IMR-90 (cell line): ENCODE measurements around the gene SPPL3. TPM values are rescaled to one million over a fixed set of nuclear protein-coding genes. Genes with fewer than 3 reads are reported as not detected.
A peak's percentile ranks its signal among the peaks of the same experiment; 100 is the strongest.

Source experiments
- ATAC-seq: fragments of 200-7000 bp; cut with Tn5 transposase; 2 replicates; pipeline ENCODE4 v1.9.1; 2020; ENCODE audit warnings: low read depth, mild to moderate bottlenecking, moderate library complexity
- BruUV-seq: library from RNA; stranded (reverse); fragments of 400-500 nt; replicated peaks from 2 replicates; lab custom pipeline; 2021; lab: Mats Ljungman, UMichigan
- CTCF ChIA-PET: fragments of 300-600 bp; formaldehyde crosslinking; extraction: SDS; loops from one replicate; lab custom pipeline; 2021; ENCODE audit warnings: antibody characterized with exemption; lab: Yijun Ruan, JAX
- POLR2A ChIA-PET: fragments of 300-600 bp; sonication (Branson Sonifier 250); formaldehyde crosslinking; loops from one replicate; lab custom pipeline; 2022; ENCODE audit warnings: antibody characterized with exemption; ENCODE audit not compliant: unreplicated experiment; lab: Charles Lee
- DNase-seq: peaks from one replicate; pipeline ENCODE4 v3.0.0; 2013
- H2AFZ ChIP-seq: replicated peaks from 2 replicates; pipeline ENCODE3; 2013; ENCODE audit warnings: low read length, mild to moderate bottlenecking; ENCODE audit not compliant: poor library complexity
- H2AK5ac ChIP-seq: 2 replicates; pipeline ENCODE4 v1.6.1; 2013; ENCODE audit warnings: low read depth, low read length, inconsistent platforms
- H2AK9ac ChIP-seq: replicated peaks from 2 replicates; pipeline ENCODE3; 2013; ENCODE audit warnings: mild to moderate bottlenecking, low read depth, low read length, moderate library complexity; ENCODE audit not compliant: poor library complexity
- H2BK120ac ChIP-seq: 2 replicates; pipeline ENCODE4 v1.6.1; 2013; ENCODE audit warnings: low read depth, low read length, inconsistent platforms
- H2BK15ac ChIP-seq: 3 replicates; pipeline ENCODE4 v1.6.1; 2013; ENCODE audit warnings: low read depth, low read length, inconsistent platforms
- H2BK20ac ChIP-seq: 2 replicates; pipeline ENCODE4 v1.6.1; 2013; ENCODE audit warnings: low read depth, mild to moderate bottlenecking, inconsistent platforms, low read length, moderate library complexity
- H2BK5ac ChIP-seq: 2 replicates; pipeline ENCODE4 v1.6.1; 2013; ENCODE audit warnings: mild to moderate bottlenecking, low read depth, low read length, inconsistent platforms; ENCODE audit not compliant: poor library complexity, severe bottlenecking
- H3K14ac ChIP-seq: replicated peaks from 2 replicates; pipeline ENCODE4 v1.6.1; 2013; ENCODE audit warnings: low read depth, low read length, inconsistent platforms
- H3K18ac ChIP-seq: 2 replicates; pipeline ENCODE4 v1.6.1; 2013; ENCODE audit warnings: low read depth, low read length, control low read depth
- H3K23ac ChIP-seq: 2 replicates; pipeline ENCODE4 v1.6.1; 2013; ENCODE audit warnings: low read depth, low read length, inconsistent platforms
- H3K27ac ChIP-seq: 2 replicates; pipeline ENCODE4 v1.5.1; 2013; ENCODE audit warnings: mild to moderate bottlenecking, control low read depth, low read length; ENCODE audit not compliant: insufficient read depth
- H3K27me3 ChIP-seq: 2 replicates; pipeline ENCODE4 v1.6.1; 2013; ENCODE audit warnings: low read length; ENCODE audit not compliant: control insufficient read depth, insufficient read depth
- H3K36me3 ChIP-seq: 2 replicates; pipeline ENCODE4 v1.6.1; 2013; ENCODE audit warnings: low read length, mixed read lengths; ENCODE audit not compliant: control insufficient read depth, insufficient read depth
- H3K4ac ChIP-seq: 2 replicates; pipeline ENCODE4 v1.6.1; 2013; ENCODE audit warnings: low read depth, low read length, inconsistent platforms
- H3K4me1 ChIP-seq: 2 replicates; pipeline ENCODE4 v1.6.1; 2013; ENCODE audit warnings: low read length, mixed read lengths; ENCODE audit not compliant: control insufficient read depth, insufficient read depth
- H3K4me2 ChIP-seq: 2 replicates; pipeline ENCODE4 v1.6.1; 2013; ENCODE audit warnings: low read depth, mild to moderate bottlenecking, control low read depth, low read length, moderate library complexity
- H3K4me3 ChIP-seq: 2 replicates; pipeline ENCODE4 v1.5.1; 2013; ENCODE audit warnings: low read depth, mild to moderate bottlenecking, control low read depth, low read length, moderate library complexity; ENCODE audit not compliant: insufficient read depth
- H3K56ac ChIP-seq: 2 replicates; pipeline ENCODE4 v1.6.1; 2013; ENCODE audit warnings: low read length, inconsistent platforms; ENCODE audit not compliant: insufficient read depth; ENCODE audit errors: extremely low read depth
- H3K79me1 ChIP-seq, 2 experiments: 2 replicates each; pipeline ENCODE4 v1.6.1; 2013; ENCODE audit warnings: low read length in 2 of 2, inconsistent platforms in 1 of 2, low read depth in 1 of 2
- H3K9ac ChIP-seq: 2 replicates; pipeline ENCODE4 v1.6.1; 2013; ENCODE audit warnings: low read depth, low read length, control low read depth
- H3K9me1 ChIP-seq: 2 replicates; pipeline ENCODE4 v1.6.1; 2013; ENCODE audit warnings: low read length, inconsistent platforms; ENCODE audit not compliant: insufficient read depth
- H3K9me3 ChIP-seq: 2 replicates; pipeline ENCODE4 v1.6.1; 2013; ENCODE audit warnings: low read length; ENCODE audit not compliant: control insufficient read depth, insufficient read depth
- H4K20me1 ChIP-seq: 2 replicates; pipeline ENCODE4 v1.6.1; 2013; ENCODE audit warnings: low read length, inconsistent platforms; ENCODE audit not compliant: insufficient read depth
- H4K5ac ChIP-seq: 2 replicates; pipeline ENCODE4 v1.6.1; 2013; ENCODE audit warnings: mild to moderate bottlenecking, low read depth, low read length, control low read depth
- H4K8ac ChIP-seq, 2 experiments: 2 replicates each; pipeline ENCODE4 v1.6.1; 2013; ENCODE audit warnings: low read depth in 2 of 2, low read length in 2 of 2, control low read depth in 1 of 2, inconsistent platforms in 1 of 2
- H4K91ac ChIP-seq: 2 replicates; pipeline ENCODE4 v1.6.1; 2013; ENCODE audit warnings: low read depth, low read length, inconsistent platforms; ENCODE audit not compliant: insufficient read depth
- BHLHE40 ChIP-seq: fragments of 150-350 bp; IDR thresholded peaks from 2 replicates; pipeline ENCODE4 v1.6.1; 2016; ENCODE audit warnings: mild to moderate bottlenecking, low read depth, low read length
- CEBPB ChIP-seq: IDR thresholded peaks from 2 replicates; pipeline ENCODE4 v1.6.1; 2012; ENCODE audit warnings: low read depth, low read length, improper control_type of control experiment
- CHD1 ChIP-seq: IDR thresholded peaks from 2 replicates; pipeline ENCODE4 v1.6.1; 2012; ENCODE audit warnings: low read depth, low read length, improper control_type of control experiment
- FOS ChIP-seq: fragments of 150-350 bp; IDR thresholded peaks from 2 replicates; pipeline ENCODE4 v1.6.1; 2016; ENCODE audit warnings: low read depth, low read length
- MAFK ChIP-seq: IDR thresholded peaks from 2 replicates; pipeline ENCODE4 v1.6.1; 2012; ENCODE audit warnings: low read depth, low read length, improper control_type of control experiment
- MAZ ChIP-seq: IDR thresholded peaks from 2 replicates; pipeline ENCODE4 v1.6.1; 2012; ENCODE audit warnings: low read depth, mild to moderate bottlenecking, low read length, improper control_type of control experiment, moderate library complexity, borderline replicate concordance
- MXI1 ChIP-seq: IDR thresholded peaks from 2 replicates; pipeline ENCODE4 v1.6.1; 2012; ENCODE audit warnings: low read depth, mild to moderate bottlenecking, low read length, moderate library complexity, borderline replicate concordance
- NFE2L2 ChIP-seq: fragments of 150-350 bp; IDR thresholded peaks from 2 replicates; pipeline ENCODE4 v1.6.1; 2016; ENCODE audit warnings: low read depth, mild to moderate bottlenecking, low read length
- POLR2A ChIP-seq: IDR thresholded peaks from 2 replicates; pipeline ENCODE4 v1.6.1; 2012; ENCODE audit warnings: mild to moderate bottlenecking, low read depth, low read length
- RAD21 ChIP-seq: IDR thresholded peaks from 2 replicates; pipeline ENCODE4 v1.6.1; 2012; ENCODE audit warnings: low read length, improper control_type of control experiment
- RCOR1 ChIP-seq: IDR thresholded peaks from 2 replicates; pipeline ENCODE4 v1.6.1; 2012; ENCODE audit warnings: mild to moderate bottlenecking, low read length, improper control_type of control experiment; ENCODE audit not compliant: insufficient replicate concordance
- RFX5 ChIP-seq: IDR thresholded peaks from 2 replicates; pipeline ENCODE4 v1.8.0; 2012; ENCODE audit warnings: low read depth, mild to moderate bottlenecking, low read length, moderate library complexity
- SMC3 ChIP-seq: fragments of 150-350 bp; IDR thresholded peaks from 2 replicates; pipeline ENCODE4 v1.6.1; 2016; ENCODE audit warnings: low read depth, mild to moderate bottlenecking, antibody characterized with exemption, low read length, moderate library complexity
- WGBS, 2 experiments: methylation state at CpG; one replicate each; pipeline versions ENCODE4 v1.1.5 to v1.1.7; 2013; ENCODE audit warnings: missing lambda C conversion rate in 2 of 2; ENCODE audit not compliant: insufficient read length in 1 of 2; ENCODE audit errors: extremely low coverage in 2 of 2; 5-methylcytosine and 5-hydroxymethylcytosine counted together
- dilution Hi-C: fragments of 300-500 bp; cut with HindIII; formaldehyde crosslinking; loops from one replicate; pipeline ENCODE4 v1.14.3; 2018; ENCODE audit warnings: low sequenced_read_pairs; ENCODE audit not compliant: unreplicated experiment
- in situ Hi-C: fragments of 300-500 bp; cut with MboI; formaldehyde crosslinking; loops from 3 replicates; pipeline ENCODE4 v1.14.3; 2019; ENCODE audit warnings: low sequenced_read_pairs, inconsistent platforms, mixed read lengths
- intact Hi-C: fragments of 100-400 bp; cut with micrococcal nuclease; formaldehyde crosslinking; loops from 2 replicates; pipeline ENCODE4 v1.10.0; 2022
- polyA plus RNA-seq, 3 experiments: library from polyadenylated mRNA; depleted of rRNA; stranded (reverse); fragments of >200 nt; gene quantifications; 2 replicates each; pipeline ENCODE4 v1.2.3, GENCODE V29; 2012; ENCODE audit warnings: low replicate concordance in 1 of 3
- total RNA-seq: library from RNA; depleted of rRNA; stranded (reverse); fragments of >200 nt; gene quantifications from 2 replicates; pipeline ENCODE4 v1.2.3, GENCODE V29; 2012
- TF ChIP-seq, protein P1 (sequence below): fragments of 150-350 bp; IDR thresholded peaks from 2 replicates; pipeline ENCODE4 v1.6.1; 2016; ENCODE audit warnings: low read depth, mild to moderate bottlenecking, low read length, moderate library complexity, borderline replicate concordance
- TF ChIP-seq, protein P2 (sequence below): fragments of 150-350 bp; IDR thresholded peaks from 2 replicates; pipeline ENCODE4 v1.6.1; 2017; ENCODE audit warnings: mild to moderate bottlenecking, antibody characterized with exemption, low read length, low read depth
- TF ChIP-seq, protein P3 (sequence below): conservative IDR thresholded peaks from 2 replicates; pipeline ENCODE4 v1.5.1; 2012; ENCODE audit warnings: mild to moderate bottlenecking, low read depth, low read length, improper control_type of control experiment

SPPL3 gene
- total and polyA plus RNA-seq, 2 of the 4 experiments (the other 2 are of a cell fraction) = 1.6 to 18.0 TPM

- no peak overlapping the region for H3K23ac ChIP-seq
- H3K9me3 ChIP-seq = no peaks in the 10 kb centered on the region
- H3K4me1 ChIP-seq = no peaks in the 10 kb centered on the region
- H3K9ac ChIP-seq = no peak overlapping the region
- intact Hi-C loops (no loop called here), in situ Hi-C loops (no loop called here), dilution Hi-C loops (no loop called here)
- H3K9me1 ChIP-seq = no peaks in the 10 kb centered on the region; the same call in 1 of the 2 replicates
- no peak overlapping the region for H4K8ac ChIP-seq
- H2BK120ac ChIP-seq = no peak overlapping the region
- H2AK9ac ChIP-seq = peak overlapping the region; percentile 16
- no peak for ATAC-seq
- no peak overlapping the region for H2AK5ac ChIP-seq
- no peak overlapping the region for H3K27ac ChIP-seq
- TF ChIP-seq FOS (no peak), POLR2A (no peak), NFE2L2 (no peak), MAFK (no peak), RFX5 (no peak), SMC3 (no peak), BHLHE40 (no peak), RAD21 (no peak), RCOR1 (no peak), MAZ (no peak), MXI1 (no peak), CHD1 (no peak), CEBPB (no peak)
- TF ChIP-seq, protein P1, sequence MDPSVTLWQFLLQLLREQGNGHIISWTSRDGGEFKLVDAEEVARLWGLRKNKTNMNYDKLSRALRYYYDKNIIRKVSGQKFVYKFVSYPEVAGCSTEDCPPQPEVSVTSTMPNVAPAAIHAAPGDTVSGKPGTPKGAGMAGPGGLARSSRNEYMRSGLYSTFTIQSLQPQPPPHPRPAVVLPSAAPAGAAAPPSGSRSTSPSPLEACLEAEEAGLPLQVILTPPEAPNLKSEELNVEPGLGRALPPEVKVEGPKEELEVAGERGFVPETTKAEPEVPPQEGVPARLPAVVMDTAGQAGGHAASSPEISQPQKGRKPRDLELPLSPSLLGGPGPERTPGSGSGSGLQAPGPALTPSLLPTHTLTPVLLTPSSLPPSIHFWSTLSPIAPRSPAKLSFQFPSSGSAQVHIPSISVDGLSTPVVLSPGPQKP = no peak
- TF ChIP-seq, protein P2, sequence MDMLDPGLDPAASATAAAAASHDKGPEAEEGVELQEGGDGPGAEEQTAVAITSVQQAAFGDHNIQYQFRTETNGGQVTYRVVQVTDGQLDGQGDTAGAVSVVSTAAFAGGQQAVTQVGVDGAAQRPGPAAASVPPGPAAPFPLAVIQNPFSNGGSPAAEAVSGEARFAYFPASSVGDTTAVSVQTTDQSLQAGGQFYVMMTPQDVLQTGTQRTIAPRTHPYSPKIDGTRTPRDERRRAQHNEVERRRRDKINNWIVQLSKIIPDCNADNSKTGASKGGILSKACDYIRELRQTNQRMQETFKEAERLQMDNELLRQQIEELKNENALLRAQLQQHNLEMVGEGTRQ = no peak
- TF ChIP-seq, protein P3, sequence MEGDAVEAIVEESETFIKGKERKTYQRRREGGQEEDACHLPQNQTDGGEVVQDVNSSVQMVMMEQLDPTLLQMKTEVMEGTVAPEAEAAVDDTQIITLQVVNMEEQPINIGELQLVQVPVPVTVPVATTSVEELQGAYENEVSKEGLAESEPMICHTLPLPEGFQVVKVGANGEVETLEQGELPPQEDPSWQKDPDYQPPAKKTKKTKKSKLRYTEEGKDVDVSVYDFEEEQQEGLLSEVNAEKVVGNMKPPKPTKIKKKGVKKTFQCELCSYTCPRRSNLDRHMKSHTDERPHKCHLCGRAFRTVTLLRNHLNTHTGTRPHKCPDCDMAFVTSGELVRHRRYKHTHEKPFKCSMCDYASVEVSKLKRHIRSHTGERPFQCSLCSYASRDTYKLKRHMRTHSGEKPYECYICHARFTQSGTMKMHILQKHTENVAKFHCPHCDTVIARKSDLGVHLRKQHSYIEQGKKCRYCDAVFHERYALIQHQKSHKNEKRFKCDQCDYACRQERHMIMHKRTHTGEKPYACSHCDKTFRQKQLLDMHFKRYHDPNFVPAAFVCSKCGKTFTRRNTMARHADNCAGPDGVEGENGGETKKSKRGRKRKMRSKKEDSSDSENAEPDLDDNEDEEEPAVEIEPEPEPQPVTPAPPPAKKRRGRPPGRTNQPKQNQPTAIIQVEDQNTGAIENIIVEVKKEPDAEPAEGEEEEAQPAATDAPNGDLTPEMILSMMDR = no peak
- H4K91ac ChIP-seq = no peak overlapping the region
- no peak overlapping the region for H3K4me2 ChIP-seq
- H3K79me1 ChIP-seq = no peaks in the 10 kb centered on the region
- ChIA-PET POLR2A (no interaction called here), CTCF (interaction anchor here (0.7 to 1.0 kb wide), 2 partner anchors 11 to 1136 kb away, joined by 4 read pairs; no protein-coding TSS in a partner anchor)
- H3K27me3 ChIP-seq = peaks cover 3% of the 10 kb centered on the region; the same call in 1 of the 2 replicates
- DNase-seq = no peak
- H2BK5ac ChIP-seq = no peak overlapping the region
- H4K5ac ChIP-seq = no peak overlapping the region
- H3K18ac ChIP-seq = no peak overlapping the region
- no peak overlapping the region for H2BK20ac ChIP-seq
- BruUV-seq = no TSS peak
- no peak overlapping the region for H3K56ac ChIP-seq
- WGBS, 2 experiments = 45% methylated on average over 2 of the region's 9 CpGs; no CpG with 5 or more reads in 1 of the 2 experiments
- no peaks in the 10 kb centered on the region for H4K20me1 ChIP-seq
- no peak overlapping the region for H3K4me3 ChIP-seq
- no peak overlapping the region for H2AFZ ChIP-seq
- no peak overlapping the region for H3K4ac ChIP-seq
- no peaks in the 10 kb centered on the region for H3K36me3 ChIP-seq
- no peak overlapping the region for H3K14ac ChIP-seq
- no peak overlapping the region for H2BK15ac ChIP-seq
Observed at GRCh38 chr12:120932956-120933526, 28.9 kb upstream of the SPPL3 start.
